Panc1 (cell line): ENCODE results near the gene PHPT1.

Experiments used
- CTCF ChIP-seq: fragments of 450-650 bp; IDR thresholded peaks from 2 replicates; pipeline ENCODE4 v1.5.1; 2017; ENCODE audit warnings: mild to moderate bottlenecking
- POLR2AphosphoS5 ChIP-seq: IDR thresholded peaks from 2 replicates; pipeline ENCODE4 v1.6.1; 2012; ENCODE audit warnings: mild to moderate bottlenecking, low read depth, low read length, moderate library complexity
- TCF7L2 ChIP-seq: IDR thresholded peaks from 2 replicates; pipeline ENCODE4 v1.6.1; 2011; ENCODE audit warnings: mild to moderate bottlenecking, low read depth, low read length, inconsistent platforms

- no peak for TF ChIP-seq POLR2AphosphoS5
- no peak for TF ChIP-seq CTCF
- TF ChIP-seq TCF7L2 = no peak
Observed at GRCh38 chr9:136831720-136832104, 17.5 kb upstream of the PHPT1 start.
